GM12878 (cell line): Measurements from ENCODE around the gene CDC42SE2. TPM values are rescaled to one million over a fixed set of nuclear protein-coding genes. Genes with fewer than 3 reads are reported as not detected.

Source experiments
- ATAC-seq: fragments of 200-7000 bp; cut with Tn5 transposase; 3 replicates; pipeline ENCODE4 v1.9.1; 2020; ENCODE audit warnings: mild to moderate bottlenecking, moderate library complexity
- BruUV-seq: library from RNA; stranded (reverse); fragments of 400-500 nt; replicated peaks from 2 replicates; lab custom pipeline; 2021; lab: Mats Ljungman, UMichigan
- CTCF ChIA-PET: fragments of 300-600 bp; sonication (Branson Sonifier 250); formaldehyde crosslinking; extraction: SDS; loops from one replicate; lab custom pipeline; 2021; ENCODE audit warnings: inconsistent platforms; lab: Yijun Ruan, JAX
- POLR2A ChIA-PET: fragments of 350-600 bp; formaldehyde crosslinking; extraction: SDS; loops from one replicate; lab custom pipeline; 2021; ENCODE audit warnings: inconsistent platforms; lab: Charles Lee
- RAD21 ChIA-PET: fragments of 300-600 bp; sonication (Branson Sonifier 250); formaldehyde crosslinking; loops from one replicate; lab custom pipeline; 2023; ENCODE audit warnings: antibody characterized with exemption; ENCODE audit not compliant: unreplicated experiment; lab: Charles Lee
- SMC1A ChIA-PET: fragments of 300-600 bp; sonication (Branson Sonifier 250); formaldehyde crosslinking; loops from one replicate; lab custom pipeline; 2023; ENCODE audit not compliant: unreplicated experiment, uncharacterized antibody; lab: Charles Lee
- DNase-seq: peaks from one replicate; pipeline ENCODE4 v3.0.0-alpha.2; 2011; ENCODE audit warnings: low read depth, low spot score
- FAIRE-seq: peaks from 3 replicates; lab custom pipeline; 2011; peaks lifted over from hg19 to GRCh38; lab: Jason Lieb, UNC
- H2AFZ ChIP-seq: 2 replicates; pipeline ENCODE4 v1.6.0; 2011; ENCODE audit warnings: low read depth, low read length, control low read depth; ENCODE audit not compliant: control insufficient read depth
- H3K27ac ChIP-seq: 2 replicates; pipeline ENCODE4 v1.5.1; 2011; ENCODE audit warnings: control low read depth; ENCODE audit not compliant: control insufficient read depth, insufficient read depth
- H3K27me3 ChIP-seq, 2 experiments: replicated peaks in 1 of 2; 2 replicates each; pipeline versions ENCODE4 v1.6.0 to v1.6.1; 2011; ENCODE audit warnings: low read length in 1 of 2; ENCODE audit not compliant: control insufficient read depth in 2 of 2, insufficient read depth in 2 of 2
- H3K36me3 ChIP-seq, 2 experiments: 2 replicates each; pipeline ENCODE4 v1.5.1; 2011; ENCODE audit warnings: low read length in 1 of 2; ENCODE audit not compliant: control insufficient read depth in 2 of 2, insufficient read depth in 2 of 2
- H3K4me1 ChIP-seq: 2 replicates; pipeline ENCODE4 v1.6.1; 2011; ENCODE audit warnings: mild to moderate bottlenecking, low read length, moderate library complexity, mixed read lengths; ENCODE audit not compliant: control insufficient read depth, insufficient read depth
- H3K4me2 ChIP-seq: 2 replicates; pipeline ENCODE4 v1.6.0; 2011; ENCODE audit warnings: control low read depth; ENCODE audit not compliant: control insufficient read depth, insufficient read depth
- H3K4me3 ChIP-seq: fragments of 200-600 bp; sonication (generic); 2 replicates; pipeline ENCODE4 v1.5.1; 2016
- H3K79me2 ChIP-seq: 2 replicates; pipeline ENCODE4 v1.6.0; 2011; ENCODE audit warnings: low read length; ENCODE audit not compliant: control insufficient read depth, insufficient read depth
- H3K9ac ChIP-seq: 2 replicates; pipeline ENCODE4 v1.8.0; 2011; ENCODE audit warnings: low read length, control low read depth, mixed read lengths; ENCODE audit not compliant: control insufficient read depth, insufficient read depth
- H3K9me3 ChIP-seq: replicated peaks from 3 replicates; pipeline ENCODE4 v1.5.1; 2011; ENCODE audit warnings: mild to moderate bottlenecking, low read length; ENCODE audit not compliant: control insufficient read depth, insufficient read depth
- H4K20me1 ChIP-seq: 2 replicates; pipeline ENCODE4 v1.6.0; 2011; ENCODE audit not compliant: control insufficient read depth, insufficient read depth
- BCLAF1 ChIP-seq: fragments of 450-650 bp; IDR thresholded peaks from 2 replicates; pipeline ENCODE4 v1.6.1; 2017; ENCODE audit warnings: antibody characterized with exemption, mild to moderate bottlenecking, moderate library complexity
- RELA ChIP-seq: fragments of 450-650 bp; IDR thresholded peaks from 2 replicates; pipeline ENCODE4 v1.8.0; 2014; ENCODE audit warnings: borderline replicate concordance; ENCODE audit not compliant: partially characterized antibody
- SMAD5 ChIP-seq: IDR thresholded peaks from 2 replicates; pipeline ENCODE4 v1.6.1; 2016; ENCODE audit warnings: antibody characterized with exemption, low read depth
- WGBS: methylation state at CpG from one replicate; pipeline ENCODE4 v1.1.6; 2016; ENCODE audit warnings: low lambda C conversion rate; ENCODE audit not compliant: insufficient replicate concordance, insufficient coverage; ENCODE audit errors: missing lambda C conversion rate; 5-methylcytosine and 5-hydroxymethylcytosine counted together
- in situ Hi-C: fragments of 300-500 bp; cut with MboI; formaldehyde crosslinking; loops from 9 replicates; pipeline ENCODE4 v1.14.3; 2018; ENCODE audit warnings: mixed read lengths
- intact Hi-C: fragments of 100-400 bp; cut with micrococcal nuclease; formaldehyde crosslinking; loops from one replicate; pipeline ENCODE4 v1.14.2; 2022; ENCODE audit not compliant: unreplicated experiment
- polyA plus RNA-seq, 11 experiments: library from polyadenylated mRNA; depleted of rRNA in 4 of 11; unstranded in 6 of 11; stranded (reverse) in 5 of 11; fragments of >200 nt; fragmentation: Nextera tagmentation in 4 of 11; fragmentation: Illumina TruSeq in 1 of 11; extraction: Ambion mirVana in 4 of 11; extraction: Trizol in 1 of 11; gene quantifications; 1 replicate in 1 of 11; 2 replicates in 10 of 11; pipeline versions ENCODE4 v1.2.1 to v1.2.3, GENCODE V29; 2011 to 2016; ENCODE audit warnings: inconsistent platforms in 2 of 11, missing spikeins in 2 of 11, low read depth in 1 of 11
- total RNA-seq, 4 experiments: library from RNA; depleted of rRNA in 3 of 4; stranded (reverse); fragments of >200 nt in 3 of 4; fragmentation: Illumina TruSeq in 1 of 4; extraction: Trizol in 1 of 4; gene quantifications; 2 replicates each; pipeline versions ENCODE4 v1.2.1 to v1.2.3, GENCODE V29; 2013 to 2021

CDC42SE2 gene
- total and polyA plus RNA-seq, 10 of the 15 experiments (the other 5 are each of a cell fraction or from before 2014, with no cell fraction given) = 57.0 to 148 (median 80.3) TPM

DNA sequence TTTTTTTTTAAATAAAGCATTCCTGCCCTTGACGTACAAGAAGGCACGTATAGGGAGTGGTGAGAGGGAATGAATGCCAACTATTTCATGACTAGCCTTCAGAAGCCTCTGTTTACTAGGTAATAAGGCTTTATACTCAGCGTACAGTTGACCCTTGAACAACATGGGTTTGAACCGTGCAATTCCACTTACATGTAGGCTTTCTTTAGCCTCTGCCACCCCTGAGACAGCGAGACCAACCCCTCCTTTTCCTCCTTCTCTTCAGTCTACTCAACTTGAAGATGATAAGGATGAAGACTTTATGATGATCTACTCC is 22.5 kb downstream of the CDC42SE2 start:
- no TSS peak for BruUV-seq
- peaks cover 4% of the 10 kb centered on the region; the same call in 1 of the 2 replicates for H4K20me1 ChIP-seq
- no peak for ATAC-seq
- no peak overlapping the region for H3K4me3 ChIP-seq
- no peak overlapping the region for H3K4me2 ChIP-seq
- in situ Hi-C loops (no loop called here), intact Hi-C loops (no loop called here)
- peaks cover 91% of the 10 kb centered on the region for H3K79me2 ChIP-seq
- ChIA-PET RAD21 (interaction anchor here (0.7 to 2.5 kb wide), 5 partner anchors 11 to 92 kb away, joined by 3 to 22 read pairs (median 8); no protein-coding TSS in a partner anchor), SMC1A (interaction anchor here (0.7 to 2.8 kb wide), 9 partner anchors 14 to 96 kb away, joined by 3 to 18 read pairs (median 6); no protein-coding TSS in a partner anchor), CTCF (interaction anchor here (1.1 to 2.3 kb wide), 2 partner anchors 65 to 96 kb away, joined by 4 to 10 read pairs; no protein-coding TSS in a partner anchor), POLR2A (interaction anchor here (0.6 to 1.9 kb wide), 12 partner anchors 11 to 141 kb away, joined by 3 to 12 read pairs (median 4); partner anchors contain the start of gene CDC42SE2)
- no peak overlapping the region for H3K9ac ChIP-seq
- no peak for DNase-seq
- no peaks in the 10 kb centered on the region for H3K9me3 ChIP-seq
- FAIRE-seq = no peak
- TF ChIP-seq BCLAF1 = no peak
- TF ChIP-seq RELA = no peak
- TF ChIP-seq SMAD5 = no peak
- WGBS = 90% methylated on average over 5 of the region's 5 CpGs
- H3K27ac ChIP-seq = no peak overlapping the region
- no peak overlapping the region for H2AFZ ChIP-seq
- H3K36me3 ChIP-seq = peaks cover 6 to 16% of the 10 kb centered on the region in 2 experiments
- peaks cover 47% of the 10 kb centered on the region for H3K4me1 ChIP-seq
- H3K27me3 ChIP-seq = no peaks in the 10 kb centered on the region
